ENCODE data around the gene KCNIP1. TPM values are rescaled to one million over a fixed set of nuclear protein-coding genes. Genes with fewer than 3 reads are reported as not detected.

KCNIP1 gene
- total RNA-seq, 1 donor from 2014 or later = not detected

GRCh38 chr5:170636801-170637477 lies 133.1 kb downstream of the KCNIP1 start:
- H3K27me3 Mint-ChIP-seq (ENCODE audit: low read depth) = peaks cover 8% of the 10 kb centered on the region
- H3K27ac Mint-ChIP-seq = no peak overlapping the region
- H3K9me3 Mint-ChIP-seq = no peaks in the 10 kb centered on the region
- no peaks in the 10 kb centered on the region for H3K36me3 Mint-ChIP-seq (ENCODE audit: low read depth)
- intact Hi-C loops (cut with micrococcal nuclease) = loop anchor here (5.0 kb wide), 1 partner anchor 155 kb away; no protein-coding TSS in a partner anchor
- no peak overlapping the region for H3K4me3 Mint-ChIP-seq (ENCODE audit: low read depth)
- peaks cover 4% of the 10 kb centered on the region for H3K4me1 Mint-ChIP-seq (ENCODE audit: low read depth)
- no peak for DNase-seq (ENCODE audit: low spot score)

- intact Hi-C loops (cut with micrococcal nuclease) = loop anchor here (5.0 kb wide), 1 partner anchor 154 kb away; no protein-coding TSS in a partner anchor
- Mint-ChIP-seq H3K36me3 (ENCODE audit: low read depth) (no peaks in the 10 kb centered on the region), H3K27me3 (ENCODE audit: low read depth) (peaks cover 8% of the 10 kb centered on the region), H3K4me3 (ENCODE audit: low read depth) (no peak overlapping the region), H3K4me1 (ENCODE audit: low read depth) (peaks cover 4% of the 10 kb centered on the region), H3K9me3 (no peaks in the 10 kb centered on the region), H3K27ac (no peak overlapping the region)
- no peak for DNase-seq (ENCODE audit: low spot score)
These were observed 134.2 kb downstream of the KCNIP1 start for GRCh38 chr5:170638051-170638450.

GRCh38 chr5:170638454-170639220 lies 134.8 kb downstream of the KCNIP1 start:
- H3K27me3 Mint-ChIP-seq (ENCODE audit: low read depth) = peaks cover 4% of the 10 kb centered on the region
- peak; percentile 41 for DNase-seq (ENCODE audit: low spot score)
- H3K4me3 Mint-ChIP-seq (ENCODE audit: low read depth) = no peak overlapping the region
- no peaks in the 10 kb centered on the region for H3K4me1 Mint-ChIP-seq (ENCODE audit: low read depth)
- H3K27ac Mint-ChIP-seq = no peak overlapping the region
- H3K9me3 Mint-ChIP-seq = no peaks in the 10 kb centered on the region
- intact Hi-C loops (cut with micrococcal nuclease) = loop anchor here (5.0 kb wide), 1 partner anchor 154 kb away; no protein-coding TSS in a partner anchor
- no peaks in the 10 kb centered on the region for H3K36me3 Mint-ChIP-seq (ENCODE audit: low read depth)

DNA sequence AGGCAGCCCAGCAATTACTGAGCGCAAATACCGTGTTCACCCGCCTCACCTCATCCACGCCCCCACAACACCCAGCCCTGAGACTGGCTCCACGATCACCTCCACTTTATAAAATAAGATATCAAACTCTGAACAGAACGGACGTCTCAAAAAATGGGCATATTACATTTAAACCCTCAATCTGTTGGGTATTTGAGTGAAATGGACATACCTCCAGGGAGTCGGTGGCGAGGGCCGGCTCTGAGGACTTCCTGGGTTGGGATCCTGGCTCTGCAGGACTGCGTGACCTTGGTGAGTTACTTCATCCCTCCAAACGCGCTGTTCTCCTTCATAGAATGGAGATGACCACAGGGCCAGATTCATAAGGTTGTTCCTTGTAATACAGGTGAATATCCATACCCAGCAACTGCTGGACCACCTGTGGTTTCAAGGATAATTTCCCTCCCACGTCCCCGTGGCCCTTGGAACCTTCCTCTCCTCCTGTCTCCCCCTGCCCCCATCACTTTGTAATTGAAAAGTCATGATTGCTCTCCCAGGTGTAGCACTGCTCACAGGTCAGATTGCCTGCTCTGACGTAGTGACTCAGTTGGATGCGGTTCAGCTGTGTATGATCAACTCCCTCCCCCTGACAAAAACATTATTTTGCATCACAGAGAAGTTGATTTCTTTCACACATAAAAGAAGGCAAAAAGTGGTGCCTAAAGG lies 135.6 kb downstream of the KCNIP1 start:
- Mint-ChIP-seq H3K36me3 (ENCODE audit: low read depth) (no peaks in the 10 kb centered on the region), H3K27ac (no peak overlapping the region), H3K27me3 (ENCODE audit: low read depth) (peaks cover 2% of the 10 kb centered on the region), H3K9me3 (no peaks in the 10 kb centered on the region), H3K4me1 (ENCODE audit: low read depth) (no peaks in the 10 kb centered on the region), H3K4me3 (ENCODE audit: low read depth) (no peak overlapping the region)
- intact Hi-C loops (cut with micrococcal nuclease) = loop anchor here (5.0 kb wide), 1 partner anchor 153 kb away; no protein-coding TSS in a partner anchor
- DNase-seq (ENCODE audit: low spot score) = no peak

DNA sequence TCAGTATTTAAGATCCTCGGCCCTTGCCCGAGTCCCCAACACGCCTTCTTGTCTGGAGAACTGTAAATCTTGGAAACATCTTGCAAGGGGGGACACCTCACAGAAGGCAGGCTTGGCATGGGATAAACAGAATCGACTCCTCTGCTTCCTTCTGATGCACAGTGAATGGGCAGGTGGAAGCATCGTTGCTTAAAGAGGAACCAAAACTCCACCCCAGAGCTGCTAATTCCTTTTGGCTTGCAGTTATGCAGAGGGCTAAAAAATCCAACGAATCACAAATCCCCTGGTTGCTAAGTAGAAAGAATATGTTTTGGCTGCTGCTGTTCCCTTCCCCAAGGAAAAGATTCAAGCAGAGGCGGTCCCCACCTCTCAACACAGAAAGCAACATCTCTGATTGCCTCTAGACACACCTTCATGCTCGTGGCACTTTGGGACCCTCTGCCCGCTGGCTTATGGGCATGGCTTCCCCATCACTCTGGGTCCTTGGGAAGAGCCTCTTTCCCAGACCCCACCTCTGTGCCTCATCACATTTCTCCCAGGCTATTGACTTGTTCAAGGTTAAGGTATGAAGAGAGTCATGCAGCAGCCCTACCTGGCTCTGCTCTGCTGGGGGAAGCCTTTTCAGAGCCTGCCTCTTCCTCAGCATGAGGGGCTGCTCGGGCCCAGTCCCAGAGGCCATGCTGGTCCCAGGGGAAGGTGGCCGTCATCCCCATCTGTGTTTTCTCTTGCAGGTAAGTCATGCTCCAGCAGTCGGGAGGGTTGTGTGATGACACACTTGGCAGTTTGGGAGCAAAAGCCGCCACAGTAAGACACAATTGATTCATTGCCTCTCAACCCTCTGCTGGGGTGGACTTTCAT lies 137.1 kb downstream of the KCNIP1 start:
- H3K9me3 Mint-ChIP-seq = no peaks in the 10 kb centered on the region
- intact Hi-C loops (cut with micrococcal nuclease) = no loop called here
- no peak overlapping the region for H3K4me3 Mint-ChIP-seq (ENCODE audit: low read depth)
- no peak overlapping the region for H3K27ac Mint-ChIP-seq
- H3K4me1 Mint-ChIP-seq (ENCODE audit: low read depth) = no peaks in the 10 kb centered on the region
- H3K27me3 Mint-ChIP-seq (ENCODE audit: low read depth) = peaks cover 8% of the 10 kb centered on the region
- no peak for DNase-seq (ENCODE audit: low spot score)
- H3K36me3 Mint-ChIP-seq (ENCODE audit: low read depth) = no peaks in the 10 kb centered on the region

DNA sequence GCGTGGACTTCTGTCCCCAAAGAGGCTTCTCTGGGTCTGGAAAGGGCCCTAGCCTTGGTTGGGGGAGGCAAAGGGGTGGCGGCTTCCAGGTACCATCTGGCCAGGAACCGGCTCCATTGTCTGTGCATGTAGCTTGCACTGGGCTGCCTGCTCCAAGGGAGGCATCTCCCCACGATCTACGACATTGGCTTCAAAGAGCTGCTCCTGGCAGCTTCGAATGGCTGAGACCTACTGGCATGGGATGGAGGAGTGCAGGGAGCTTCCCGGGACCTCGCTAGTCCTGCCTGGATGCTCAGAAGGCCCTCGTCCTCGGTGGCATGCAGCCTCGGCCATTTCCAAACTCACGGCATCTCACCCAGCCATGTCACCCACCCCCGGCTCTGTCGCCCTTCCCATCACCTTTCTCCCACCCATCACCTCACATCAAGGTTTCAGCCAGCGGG lies 137.8 kb downstream of the KCNIP1 start:
- intact Hi-C loops (cut with micrococcal nuclease) = no loop called here
- Mint-ChIP-seq H3K27ac (no peak overlapping the region), H3K9me3 (no peaks in the 10 kb centered on the region), H3K4me3 (ENCODE audit: low read depth) (no peak overlapping the region), H3K4me1 (ENCODE audit: low read depth) (no peaks in the 10 kb centered on the region), H3K27me3 (ENCODE audit: low read depth) (peaks cover 10% of the 10 kb centered on the region), H3K36me3 (ENCODE audit: low read depth) (no peaks in the 10 kb centered on the region)
- no peak for DNase-seq (ENCODE audit: low spot score)

DNA sequence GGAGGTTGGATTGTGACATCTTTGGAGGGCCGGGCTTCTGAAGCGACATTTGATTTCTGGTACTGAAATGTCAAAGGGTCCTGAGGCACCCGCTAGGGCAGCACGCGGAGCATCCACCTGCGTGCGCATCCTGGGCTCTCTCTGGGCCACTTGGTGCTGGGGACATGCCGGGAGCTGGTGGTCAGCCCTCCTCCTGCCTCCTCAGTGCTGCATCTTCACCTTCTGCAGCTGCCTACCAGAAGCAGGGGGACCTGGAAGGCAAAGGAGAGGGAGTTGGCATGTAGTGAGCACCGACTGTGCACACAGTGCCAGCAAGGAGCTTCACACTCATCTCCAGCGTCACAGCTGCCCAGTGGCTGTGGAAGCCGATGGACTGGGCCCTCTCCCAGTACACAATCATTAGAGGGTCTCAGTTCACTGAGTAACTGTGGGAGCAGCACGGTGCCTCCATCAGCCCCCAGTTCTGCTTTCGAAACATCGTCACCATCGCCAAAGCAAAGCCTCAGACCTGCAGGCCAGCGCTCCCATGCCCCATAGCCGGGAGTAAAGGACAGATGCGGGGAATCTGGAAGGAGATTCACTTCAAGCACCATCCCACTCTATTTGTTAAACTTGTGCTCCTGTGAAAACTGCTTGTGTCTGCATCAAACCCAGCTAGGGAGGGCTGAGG lies 138.4 kb downstream of the KCNIP1 start:
- DNase-seq (ENCODE audit: low spot score) = no peak
- Mint-ChIP-seq H3K4me1 (ENCODE audit: low read depth) (no peaks in the 10 kb centered on the region), H3K36me3 (ENCODE audit: low read depth) (no peaks in the 10 kb centered on the region), H3K4me3 (ENCODE audit: low read depth) (no peak overlapping the region), H3K27me3 (ENCODE audit: low read depth) (peaks cover 13% of the 10 kb centered on the region), H3K27ac (no peak overlapping the region), H3K9me3 (no peaks in the 10 kb centered on the region)
- intact Hi-C loops (cut with micrococcal nuclease) = no loop called here

GRCh38 chr5:170642776-170643436 lies 139.1 kb downstream of the KCNIP1 start:
- Mint-ChIP-seq H3K27me3 (ENCODE audit: low read depth) (peaks cover 14% of the 10 kb centered on the region), H3K9me3 (no peaks in the 10 kb centered on the region)

DNA sequence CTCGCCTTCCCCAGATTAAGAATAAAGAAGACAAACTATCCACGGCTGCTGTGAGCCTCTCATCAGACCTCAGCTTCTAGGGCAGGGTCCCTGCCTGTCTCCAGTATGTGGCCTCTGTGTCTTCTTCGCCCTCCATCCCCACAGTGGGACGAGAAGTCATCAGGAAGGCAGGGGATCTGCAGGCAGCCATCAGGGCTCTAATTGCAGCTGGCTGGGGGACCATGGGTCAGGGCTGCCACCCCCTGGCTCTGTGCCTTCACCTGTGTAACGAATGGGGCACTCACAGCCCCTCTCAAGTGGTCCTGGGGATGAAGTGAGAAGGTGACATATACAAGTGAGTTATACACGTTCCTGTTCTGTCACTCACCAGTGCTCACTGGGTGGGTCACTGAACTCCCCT lies 139.8 kb downstream of the KCNIP1 start:
- Mint-ChIP-seq H3K4me1 (ENCODE audit: low read depth) (no peaks in the 10 kb centered on the region), H3K4me3 (ENCODE audit: low read depth) (no peak overlapping the region), H3K27me3 (ENCODE audit: low read depth) (peaks cover 14% of the 10 kb centered on the region), H3K9me3 (no peaks in the 10 kb centered on the region), H3K36me3 (ENCODE audit: low read depth) (no peaks in the 10 kb centered on the region), H3K27ac (no peak overlapping the region)
- no peak for DNase-seq (ENCODE audit: low spot score)
- intact Hi-C loops (cut with micrococcal nuclease) = no loop called here

More at GRCh38 chr5:170642776-170643436, 139.1 kb downstream of the KCNIP1 start:
- no peak overlapping the region for H3K27ac Mint-ChIP-seq
- no peak for DNase-seq (ENCODE audit: low spot score)
- H3K4me3 Mint-ChIP-seq (ENCODE audit: low read depth) = no peak overlapping the region
- intact Hi-C loops (cut with micrococcal nuclease) = no loop called here
- H3K36me3 Mint-ChIP-seq (ENCODE audit: low read depth) = no peaks in the 10 kb centered on the region
- H3K4me1 Mint-ChIP-seq (ENCODE audit: low read depth) = no peaks in the 10 kb centered on the region

DNA sequence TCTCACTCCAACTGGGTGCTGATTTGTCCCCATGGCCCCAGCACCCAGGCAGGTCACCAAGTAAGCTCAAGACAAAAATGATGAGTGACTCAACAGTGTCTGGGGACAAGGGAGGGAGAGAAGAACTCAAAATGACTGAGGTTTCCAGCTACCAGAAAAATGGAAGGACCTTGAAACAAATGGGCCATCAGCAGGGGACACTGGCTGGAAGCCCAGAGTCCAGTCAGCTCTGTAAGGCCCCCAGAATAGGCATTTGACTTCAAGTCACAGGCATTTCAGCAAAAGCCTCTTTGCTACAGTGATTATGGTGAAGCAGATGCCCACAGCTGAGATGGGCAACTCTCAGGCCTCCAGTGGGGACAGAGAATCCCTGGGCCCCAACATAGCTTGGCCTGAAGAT lies 140.7 kb downstream of the KCNIP1 start:
- Mint-ChIP-seq H3K27ac (no peak overlapping the region), H3K4me3 (ENCODE audit: low read depth) (no peak overlapping the region), H3K9me3 (no peaks in the 10 kb centered on the region), H3K36me3 (ENCODE audit: low read depth) (no peaks in the 10 kb centered on the region), H3K27me3 (ENCODE audit: low read depth) (peaks cover 14% of the 10 kb centered on the region), H3K4me1 (ENCODE audit: low read depth) (no peaks in the 10 kb centered on the region)
- intact Hi-C loops (cut with micrococcal nuclease) = no loop called here
- DNase-seq (ENCODE audit: low spot score) = no peak

DNA sequence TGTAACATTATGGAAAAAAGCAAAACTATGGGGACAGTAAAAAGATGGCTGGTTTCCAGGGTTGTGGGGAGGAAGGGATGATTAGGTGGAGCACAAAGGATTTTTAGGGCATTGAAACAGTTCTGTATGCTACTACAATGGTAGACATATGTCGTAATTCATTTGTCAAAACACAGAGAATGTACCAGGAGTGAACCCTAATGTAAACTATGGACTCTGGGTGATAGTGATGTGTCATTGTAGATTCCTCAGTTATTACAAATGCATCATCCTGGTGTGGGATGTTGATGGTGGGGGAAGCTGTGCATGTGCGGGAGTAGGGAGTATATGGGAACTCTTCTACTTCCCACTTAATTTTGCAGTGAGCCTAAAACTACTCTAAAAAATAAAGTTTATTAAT lies 144.7 kb downstream of the KCNIP1 start:
- Mint-ChIP-seq H3K27me3 (ENCODE audit: low read depth) (peaks cover 18% of the 10 kb centered on the region), H3K9me3 (no peaks in the 10 kb centered on the region), H3K36me3 (ENCODE audit: low read depth) (no peaks in the 10 kb centered on the region), H3K27ac (no peak overlapping the region), H3K4me1 (ENCODE audit: low read depth) (no peaks in the 10 kb centered on the region), H3K4me3 (ENCODE audit: low read depth) (no peak overlapping the region)
- no peak for DNase-seq (ENCODE audit: low spot score)
- intact Hi-C loops (cut with micrococcal nuclease) = no loop called here
